GM18507 (cell line): ENCODE measurements around the gene MSI2.
A peak's percentile ranks its signal among the peaks of the same experiment; 100 is the strongest.

Source experiments
- DNase-seq: peaks from one replicate; pipeline ENCODE4 v3.0.0; 2011; ENCODE audit warnings: low read depth; ENCODE audit not compliant: insufficient read length; ENCODE audit errors: extremely low spot score
- FAIRE-seq: peaks from 2 replicates; lab custom pipeline; 2011; peaks lifted over from hg19 to GRCh38; lab: Jason Lieb, UNC

The MSI2 gene

GRCh38 chr17:57357392-57357784, 101.1 kb downstream of the MSI2 start:
- DNase-seq, result no peak
- FAIRE-seq, result no peak

DNA sequence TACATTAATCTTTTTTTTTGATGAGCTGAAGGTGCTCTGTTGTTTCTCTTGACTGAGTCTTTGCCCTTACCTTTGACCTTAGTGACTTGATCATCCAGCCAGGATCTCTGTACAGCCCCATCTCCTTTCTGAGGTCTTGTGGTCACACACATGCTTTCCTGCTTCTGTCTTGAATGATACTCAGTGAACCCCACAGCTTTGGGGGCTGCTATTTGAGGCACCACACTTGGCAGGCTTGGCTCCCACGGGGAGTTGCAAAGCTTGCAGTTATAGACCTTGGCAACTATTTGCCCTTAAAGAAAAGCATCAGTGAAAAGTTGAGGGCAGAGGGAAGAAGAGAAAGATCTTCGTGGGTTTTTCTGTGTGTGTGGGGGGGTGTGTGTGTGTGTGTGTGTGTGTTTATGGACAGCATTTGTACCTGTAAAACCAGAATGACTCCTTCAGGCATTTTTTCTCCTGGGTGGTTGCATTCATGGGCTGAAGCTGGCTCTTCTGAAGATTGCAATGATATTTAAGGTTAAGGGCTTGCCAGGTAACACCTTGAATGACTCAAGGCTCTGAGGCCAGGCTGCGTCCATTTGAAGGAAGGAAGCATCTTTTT, 101.6 kb downstream of the MSI2 start:
- FAIRE-seq (peak; percentile 91), DNase-seq (no peak)

GRCh38 chr17:57360266-57360665, 103.9 kb downstream of the MSI2 start:
- FAIRE-seq (no peak), DNase-seq (no peak)

- DNase-seq, result no peak
- no peak for FAIRE-seq
These were observed 106.7 kb downstream of the MSI2 start for GRCh38 chr17:57362797-57363556.

DNA sequence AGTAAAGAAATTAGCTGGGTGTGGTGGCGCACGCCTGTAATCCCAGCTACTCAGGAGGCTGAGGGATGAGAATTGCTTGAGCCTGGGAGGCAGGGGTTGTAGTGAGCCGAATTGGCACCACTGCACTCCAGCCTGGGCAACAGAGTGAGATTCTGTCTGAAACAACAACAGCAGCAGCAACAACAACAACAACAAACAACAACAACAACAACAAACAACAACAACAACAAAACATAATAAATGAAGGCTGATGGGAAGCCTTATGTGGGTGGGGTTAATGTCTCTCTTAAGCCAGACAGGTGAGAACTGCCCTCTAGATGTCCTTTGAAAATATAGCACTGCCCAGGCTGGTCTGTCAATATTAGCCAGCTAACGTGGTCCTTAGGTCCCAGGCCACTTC, 107.3 kb downstream of the MSI2 start:
- DNase-seq (no peak), FAIRE-seq (no peak)

DNA sequence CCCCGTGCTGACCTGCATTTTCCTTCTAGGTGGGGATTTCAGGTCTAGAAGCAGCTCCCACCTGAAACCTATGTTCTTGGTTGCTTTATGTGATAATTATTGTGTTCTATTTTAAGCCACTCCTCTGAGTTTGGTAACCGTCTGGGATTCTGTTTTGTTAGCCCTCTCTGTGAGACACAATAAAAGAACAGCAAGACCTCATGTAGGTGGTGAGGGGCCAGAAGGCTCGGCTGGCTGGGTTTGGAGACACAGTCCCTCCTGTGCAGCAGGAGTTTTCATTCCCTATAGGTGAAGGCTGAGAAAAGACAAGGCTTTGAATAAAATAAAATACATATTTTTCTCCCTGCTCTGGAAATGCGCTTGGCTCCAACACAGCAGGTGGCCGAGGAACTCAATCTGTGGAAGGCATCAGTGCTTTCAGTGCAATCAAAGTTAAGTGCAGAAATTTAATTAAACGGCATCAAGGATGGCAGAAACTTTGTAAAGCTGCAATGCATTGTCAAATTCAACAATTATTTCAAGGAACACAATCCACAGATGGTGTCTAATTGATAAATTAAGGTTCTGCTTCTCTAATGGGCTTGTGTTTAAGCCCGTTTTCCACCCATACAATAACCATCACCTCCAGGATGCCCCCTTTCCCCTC, 107.8 kb downstream of the MSI2 start:
- DNase-seq (no peak), FAIRE-seq (no peak)

- FAIRE-seq (no peak), DNase-seq (no peak)
These were observed 109.1 kb downstream of the MSI2 start for GRCh38 chr17:57365420-57365819.

- no peak for FAIRE-seq
These were observed 109.8 kb downstream of the MSI2 start for GRCh38 chr17:57366177-57366557.

GRCh38 chr17:57366558-57367351, 110.4 kb downstream of the MSI2 start:
- FAIRE-seq (peak; percentile 71), DNase-seq (no peak)

More at GRCh38 chr17:57366177-57366557, 109.8 kb downstream of the MSI2 start:
- DNase-seq, result no peak

DNA sequence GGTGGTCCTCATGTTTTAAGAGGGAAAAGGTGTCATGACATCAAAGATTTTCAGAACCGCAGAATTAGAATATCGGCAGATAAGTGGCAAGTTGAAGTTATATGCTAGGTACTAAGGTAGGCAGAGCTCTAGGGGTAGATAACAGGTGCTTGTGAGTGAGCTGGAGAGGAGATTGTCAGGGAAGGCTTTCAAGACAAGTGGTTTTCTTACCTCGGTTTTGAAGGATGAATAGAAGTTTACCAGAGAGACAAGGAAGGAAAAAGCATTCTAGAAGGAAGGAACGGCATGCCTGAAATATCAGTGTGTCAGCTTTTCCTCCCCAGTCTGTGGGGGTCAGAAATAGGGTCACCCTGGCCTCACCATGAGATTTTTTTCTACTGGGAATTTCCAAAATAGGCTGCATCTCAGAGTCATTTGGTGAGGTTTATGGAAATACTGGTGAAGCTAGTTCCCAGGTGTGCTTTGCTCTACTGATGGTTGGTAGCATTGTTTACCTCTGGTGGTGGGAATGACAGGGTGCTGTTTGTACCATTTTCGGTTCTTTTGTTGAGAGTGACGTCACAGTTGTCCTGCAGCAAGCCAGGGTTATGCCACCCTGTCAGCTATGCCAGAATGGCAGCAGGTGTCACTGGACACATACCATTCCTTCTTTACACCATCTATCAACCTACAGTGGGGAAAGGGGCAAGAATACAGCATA, 112.5 kb downstream of the MSI2 start:
- peak; percentile 81 for FAIRE-seq
- no peak for DNase-seq

GRCh38 chr17:57369509-57369945, 113.2 kb downstream of the MSI2 start:
- FAIRE-seq, result no peak
- no peak for DNase-seq

- no peak for DNase-seq
- peak; percentile 93 for FAIRE-seq
These were observed 113.8 kb downstream of the MSI2 start for GRCh38 chr17:57370037-57370581.

DNA sequence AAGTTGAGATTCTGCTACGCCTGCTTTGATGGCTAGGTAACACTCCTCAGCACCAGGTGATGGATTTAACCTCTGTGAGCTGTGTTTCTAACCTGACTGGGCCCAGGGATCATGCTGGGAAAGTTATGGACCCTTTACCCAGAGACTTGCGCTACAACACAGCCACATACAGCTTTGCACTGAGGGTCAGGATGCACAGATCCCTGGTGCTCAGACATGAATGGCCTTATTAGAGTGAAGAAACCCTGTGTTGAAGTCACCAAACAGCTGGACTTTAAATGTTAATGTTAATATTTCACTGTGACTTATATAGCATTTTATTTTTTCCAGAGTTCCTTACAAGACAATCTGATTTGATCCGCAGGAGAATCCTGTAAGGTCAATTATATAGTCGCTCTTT, 114.3 kb downstream of the MSI2 start:
- FAIRE-seq (no peak), DNase-seq (no peak)

GRCh38 chr17:57372156-57372555, 115.8 kb downstream of the MSI2 start:
- FAIRE-seq, result no peak
- DNase-seq, result no peak

- DNase-seq (no peak), FAIRE-seq (no peak)
These were observed 116.7 kb downstream of the MSI2 start for GRCh38 chr17:57373048-57373447.

DNA sequence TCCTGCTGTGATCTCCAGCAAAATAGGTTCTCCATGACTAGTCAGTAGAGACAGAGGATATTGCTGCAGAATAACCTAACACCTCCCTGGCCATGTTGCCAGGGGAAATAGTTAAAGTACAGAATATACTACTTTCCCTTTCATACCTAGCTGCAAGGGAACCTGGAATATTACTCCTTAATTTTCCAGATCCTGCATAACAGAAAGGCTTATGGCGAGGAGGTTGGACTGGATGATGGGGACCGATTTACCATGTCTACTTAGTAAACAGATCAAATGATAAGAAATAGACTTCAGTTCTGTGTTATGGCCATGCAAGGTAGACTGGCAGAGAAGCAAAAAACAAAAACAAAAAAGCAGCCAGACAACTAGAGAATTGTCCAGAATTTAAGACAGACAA, 117.4 kb downstream of the MSI2 start:
- DNase-seq (no peak), FAIRE-seq (no peak)

DNA sequence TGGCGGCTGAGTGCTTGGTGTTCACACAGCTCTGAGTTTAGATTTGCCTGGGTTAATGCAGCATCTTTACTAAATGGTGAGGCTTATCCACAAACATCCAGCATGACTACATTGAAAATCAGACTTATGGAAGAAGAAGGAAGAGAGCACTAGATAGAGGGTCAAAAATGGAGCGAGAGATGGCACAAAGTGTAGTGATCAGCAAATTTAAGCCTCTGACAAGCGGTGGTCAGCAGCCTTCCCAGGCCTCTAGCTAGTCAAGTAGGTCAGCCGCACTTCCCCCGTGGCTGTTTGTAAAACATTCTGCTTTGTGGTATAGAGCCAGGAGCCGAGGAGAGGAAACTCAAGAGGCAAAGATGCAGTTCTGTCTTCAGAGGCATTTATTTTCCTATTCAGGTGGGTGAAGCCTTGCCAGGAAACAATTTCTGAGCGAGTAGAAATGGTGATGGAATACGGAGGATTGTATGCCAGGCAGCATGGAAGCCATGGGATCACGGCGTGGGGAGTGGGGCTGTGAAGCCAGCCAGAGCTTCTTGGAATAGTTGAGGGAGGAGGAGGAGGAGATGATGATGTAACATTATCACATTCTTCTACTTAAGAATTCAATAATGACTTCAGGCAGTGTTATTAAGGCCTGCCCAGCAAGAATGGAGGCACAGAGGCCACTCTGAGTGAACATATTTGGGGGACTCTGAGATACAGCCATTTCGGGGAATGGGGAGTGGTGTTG, 118.9 kb downstream of the MSI2 start:
- DNase-seq, result no peak
- FAIRE-seq, result no peak

GRCh38 chr17:57375770-57376225, 119.5 kb downstream of the MSI2 start:
- DNase-seq (no peak), FAIRE-seq (no peak)
